Smooth muscle cell of the umbilical artery (primary cell): ENCODE results near the gene FBF1. TPM values are rescaled to one million over a fixed set of nuclear protein-coding genes. Genes with fewer than 3 reads are reported as not detected.

Experiments
- total RNA-seq: library from RNA; depleted of rRNA; stranded (reverse); fragments of >200 nt; gene quantifications from 2 replicates; pipeline ENCODE4 v1.2.3, GENCODE V29; 2014

FBF1 gene, protein sequence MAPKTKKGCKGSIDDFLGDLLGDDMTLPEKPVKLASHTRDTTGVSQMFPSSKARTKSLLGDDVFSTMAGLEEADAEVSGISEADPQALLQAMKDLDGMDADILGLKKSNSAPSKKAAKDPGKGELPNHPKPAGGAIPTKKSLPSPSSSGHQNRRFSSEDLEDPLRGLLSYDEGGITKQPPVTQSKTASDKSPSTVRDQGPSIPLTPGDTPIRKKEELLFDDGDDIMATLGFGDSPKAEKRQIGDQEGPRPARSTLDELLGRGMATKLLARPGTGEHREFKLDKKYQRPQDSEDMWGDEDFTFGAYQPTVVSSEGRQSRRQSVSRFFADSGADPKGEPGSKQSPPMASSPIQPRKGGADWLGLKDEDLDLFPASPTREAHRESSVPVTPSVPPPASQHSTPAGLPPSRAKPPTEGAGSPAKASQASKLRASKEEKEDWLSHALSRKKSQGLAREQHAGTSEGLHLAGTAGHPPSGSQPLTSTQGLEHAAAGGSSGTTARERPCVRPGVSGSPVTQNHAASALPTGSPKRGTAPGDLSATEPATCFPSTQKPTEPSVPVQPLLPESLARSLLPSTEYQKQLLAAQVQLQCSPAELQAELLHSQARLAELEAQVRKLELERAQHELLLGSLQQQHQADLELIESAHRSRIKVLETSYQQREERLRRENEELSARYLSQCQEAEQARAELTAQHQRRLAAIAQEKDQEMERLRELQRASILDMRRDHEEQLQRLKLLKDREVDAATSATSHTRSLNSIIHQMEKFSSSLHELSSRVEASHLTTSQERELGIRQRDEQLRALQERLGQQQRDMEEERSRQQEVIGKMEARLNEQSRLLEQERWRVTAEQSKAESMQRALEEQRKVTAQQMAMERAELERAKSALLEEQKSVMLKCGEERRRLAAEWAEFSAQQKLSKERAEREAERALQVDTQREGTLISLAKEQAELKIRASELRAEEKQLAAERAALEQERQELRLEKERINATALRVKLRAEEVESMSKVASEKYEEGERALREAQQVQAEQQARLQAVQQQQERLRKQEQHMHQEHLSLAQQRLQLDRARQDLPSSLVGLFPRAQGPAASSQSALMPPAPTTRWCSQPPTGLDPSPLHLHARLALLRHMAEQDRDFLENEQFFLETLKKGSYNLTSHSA
- total RNA-seq, result 13.2 and 14.0 TPM in 2 replicates

DNA sequence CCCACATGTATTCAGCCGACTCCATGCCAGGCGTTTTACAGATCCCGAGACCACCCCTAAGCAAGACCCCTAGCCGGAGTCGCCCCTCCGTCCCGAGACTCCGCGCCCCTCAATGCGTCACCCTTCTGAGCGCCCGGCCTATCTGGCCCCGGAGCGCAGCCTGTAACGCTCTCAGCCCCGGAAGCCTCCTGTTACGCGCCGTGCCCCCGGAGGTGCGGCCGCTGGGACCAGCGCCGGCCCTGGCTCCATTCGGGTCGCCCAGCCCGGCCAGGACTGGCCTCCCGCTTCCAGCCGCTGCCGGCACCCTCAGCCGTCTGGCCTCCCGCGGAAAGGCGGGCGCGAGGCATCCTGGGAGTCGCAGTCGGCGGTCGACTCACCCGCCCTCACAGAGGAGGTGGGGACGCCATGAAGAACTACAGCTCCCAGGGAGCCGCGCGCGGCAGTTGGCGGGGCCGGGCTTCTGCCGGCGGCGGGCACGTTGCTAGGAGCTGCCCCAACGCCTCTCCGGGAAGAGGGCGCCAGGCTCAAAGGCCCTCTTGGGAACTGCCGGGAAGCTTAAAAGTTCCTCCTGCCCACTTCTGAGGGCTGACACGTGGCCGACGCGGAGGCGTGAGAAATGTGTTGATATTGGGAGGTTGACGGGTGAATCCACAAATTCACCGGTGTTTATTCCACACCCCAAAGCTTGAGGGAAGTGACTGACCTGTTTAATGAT, at the start of gene FBF1:
TSS of gene FBF1 (minus strand) at position 316 of the 715 bp plus-strand sequence. CDS start 2,893 bp downstream, outside the sequence.

DNA sequence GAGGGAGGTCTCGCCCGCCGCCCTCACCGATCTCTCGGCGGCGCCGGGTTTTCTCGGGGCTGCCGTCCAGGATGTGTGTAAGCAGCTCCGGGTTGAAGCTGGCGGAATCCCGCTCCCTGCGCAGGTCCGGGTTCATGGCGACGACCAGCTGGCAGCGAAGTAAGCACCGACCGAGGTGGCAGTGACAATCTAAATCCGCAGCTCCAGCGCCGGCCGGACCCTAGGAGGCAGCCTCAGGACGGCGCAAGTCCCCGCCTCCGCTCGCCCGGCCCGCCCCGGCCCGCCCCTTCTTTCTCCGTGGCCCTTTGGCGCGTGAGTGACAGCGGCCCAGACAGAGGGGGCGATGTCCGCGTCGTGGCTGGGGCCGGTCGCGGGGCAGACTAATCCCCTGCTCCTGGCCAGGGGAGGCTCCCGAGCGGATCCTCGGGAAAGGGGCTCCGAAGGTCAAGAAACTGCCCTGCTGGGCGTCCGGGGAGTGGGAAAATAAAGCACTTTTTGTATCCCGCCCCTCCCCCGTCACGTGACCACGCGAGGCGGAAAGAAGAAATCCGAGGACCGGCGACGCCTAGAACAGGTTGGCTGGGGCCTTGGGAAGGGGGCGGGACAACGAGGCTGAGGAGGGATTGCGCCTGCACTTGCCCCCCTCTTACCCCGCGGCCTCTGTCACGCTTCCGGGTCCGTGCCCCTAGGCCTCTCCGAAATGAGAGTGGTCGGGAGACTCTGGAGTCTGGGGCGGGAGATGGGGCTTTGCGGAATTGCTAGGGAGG, 38.3 kb upstream of the FBF1 start, which contains the start of the genes ACOX1 and TEN1:
TSS of gene ACOX1 (minus strand) at position 229 of the 767 bp plus-strand sequence. CDS start at position 136, 93 bp downstream.
TSS of gene TEN1 (plus strand) at position 303 of the 767 bp plus-strand sequence. CDS start 6,953 bp downstream, outside the sequence.

DNA sequence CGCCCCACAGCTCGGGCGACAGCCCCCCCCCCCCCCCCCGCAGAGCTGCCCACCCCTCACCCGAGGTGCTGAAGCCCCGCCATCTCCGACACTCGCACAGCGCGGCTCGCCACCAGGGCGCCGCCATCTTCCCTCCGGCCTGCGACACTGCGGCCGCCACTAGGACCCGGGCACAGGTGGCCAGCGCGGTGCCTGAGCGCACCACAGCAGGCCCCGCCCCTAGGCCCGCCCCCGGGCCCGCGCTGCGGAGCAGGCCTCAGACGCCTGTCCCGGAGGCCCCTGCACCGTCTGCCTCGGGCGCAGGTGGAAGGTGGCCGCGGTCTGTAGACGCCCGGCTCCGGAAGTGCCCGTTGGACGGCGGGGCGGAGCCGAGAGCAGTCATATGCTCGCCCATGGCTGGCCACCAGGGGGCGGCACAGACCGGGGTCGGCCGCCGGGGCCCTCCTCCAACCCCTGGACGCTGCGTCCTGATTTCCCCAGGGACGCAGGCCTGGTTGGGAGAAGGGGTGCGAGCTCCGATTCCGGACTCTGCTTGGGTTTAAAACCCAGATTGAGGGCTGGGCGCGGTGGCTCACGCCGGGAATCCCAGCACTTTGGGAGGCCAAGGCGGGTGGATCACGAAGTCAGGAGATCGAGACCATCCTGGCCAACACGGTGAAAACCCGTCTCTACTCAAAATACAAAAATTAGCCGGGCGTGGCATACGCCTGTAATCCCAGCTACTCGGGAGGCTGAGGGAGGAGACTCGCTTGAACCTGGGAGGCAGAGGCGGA, 35.9 kb downstream of the FBF1 start, which contains the start of gene MRPL38:
TSS of gene MRPL38 (minus strand) at position 136 of the 773 bp plus-strand sequence. CDS start at position 127, 9 bp downstream.

DNA sequence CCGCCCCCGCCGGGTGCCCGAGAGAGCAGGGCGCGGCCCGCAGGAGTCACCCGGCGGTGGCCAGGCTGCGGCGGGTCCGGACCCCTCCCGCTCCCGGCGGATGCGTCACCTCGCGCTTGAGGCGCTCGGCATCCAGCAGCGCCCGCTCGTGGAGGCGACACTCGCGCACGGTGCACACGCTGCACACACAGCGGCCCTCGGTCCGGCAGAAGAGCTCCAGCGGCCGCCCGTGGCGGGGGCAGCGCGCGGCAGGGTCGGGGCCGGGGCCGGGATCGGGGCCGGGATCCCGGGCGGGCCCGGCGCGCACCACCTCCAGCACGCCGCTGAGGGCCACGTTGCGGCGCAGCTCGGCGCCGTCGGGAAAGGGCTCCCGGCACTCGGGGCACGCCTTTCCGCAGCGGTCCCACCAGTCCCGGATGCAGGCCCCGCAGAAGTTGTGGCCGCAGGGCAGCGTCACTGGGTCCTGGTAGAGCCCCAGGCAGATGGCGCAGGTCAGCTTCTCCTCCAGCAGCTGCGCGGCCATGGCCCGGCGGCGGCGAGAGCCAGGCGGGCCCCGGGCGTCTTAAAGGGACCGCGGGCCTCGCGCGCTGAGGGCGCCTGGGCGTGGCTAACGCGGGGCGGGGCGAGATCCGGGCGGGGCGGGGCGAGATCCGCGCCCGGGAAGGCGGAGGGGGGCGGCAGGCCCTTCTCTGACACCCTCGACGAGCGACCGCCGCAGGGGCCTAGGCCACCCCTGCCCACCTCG, 44.3 kb downstream of the FBF1 start, which contains the start of gene TRIM65:
TSS of gene TRIM65 (minus strand) at position 537 of the 745 bp plus-strand sequence. CDS start at position 523, 14 bp downstream.

DNA sequence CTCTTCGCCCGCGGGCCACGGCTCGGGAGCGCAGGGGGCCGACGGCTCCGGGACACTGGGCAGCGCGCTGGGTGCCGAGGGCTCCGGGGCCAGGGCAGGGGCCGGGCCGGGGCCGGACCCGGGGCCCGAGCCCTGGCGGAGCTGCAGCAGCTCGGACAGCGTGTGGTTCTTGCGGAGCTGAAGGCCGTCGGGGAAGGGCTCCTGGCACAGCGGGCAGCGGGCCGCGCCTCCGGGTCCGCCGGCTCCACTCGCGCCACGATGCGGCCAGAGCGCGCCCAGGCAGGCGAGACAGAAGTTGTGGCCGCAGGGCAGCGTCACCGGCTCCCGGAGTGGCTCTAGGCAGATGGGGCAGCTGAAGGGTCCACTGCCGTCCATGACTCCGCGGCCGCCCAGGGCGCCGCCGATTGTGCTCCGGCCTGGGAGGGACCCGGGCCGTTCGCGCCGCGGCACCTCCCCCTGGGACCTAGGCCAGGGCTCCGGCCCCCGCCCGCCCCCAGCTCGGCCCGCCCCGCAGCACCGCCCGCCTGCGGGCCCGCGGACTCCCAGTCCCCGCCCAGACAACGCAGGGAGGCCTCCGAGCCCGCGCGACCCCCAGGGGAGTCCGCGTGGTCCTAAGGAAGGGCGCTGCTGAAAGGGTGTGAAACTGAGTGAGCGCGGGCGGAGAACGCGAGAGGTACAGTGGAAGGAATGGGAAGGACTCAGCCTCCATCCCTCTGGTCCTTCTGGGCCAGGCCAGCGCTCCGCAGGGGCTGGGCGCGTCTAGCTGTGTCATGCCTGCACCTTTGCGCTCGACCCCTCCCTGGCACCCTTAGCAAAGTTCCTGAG, 62.5 kb downstream of the FBF1 start, which contains the start of gene TRIM47:
TSS of gene TRIM47 (minus strand) at position 408 of the 825 bp plus-strand sequence. CDS start at position 375, 33 bp downstream.

Other genes starting within 250 kb of the FBF1 start
- gene ITGB4, start 219.6 kb downstream of the FBF1 start, total RNA-seq, result 0.09 and 0.30 TPM in 2 replicates
- 22.2 and 27.9 TPM in 2 replicates for gene GALK1, start 175.8 kb downstream of the FBF1 start, total RNA-seq
- gene UNK, start 156.2 kb downstream of the FBF1 start, total RNA-seq, result 13.1 and 15.9 TPM in 2 replicates
- 0.83 and 2.4 TPM in 2 replicates for gene UNC13D, start 96.6 kb downstream of the FBF1 start, total RNA-seq
- 29.7 and 39.2 TPM in 2 replicates for gene WBP2, start 85.7 kb downstream of the FBF1 start, total RNA-seq
- 3.9 and 6.6 TPM in 2 replicates for gene TRIM47, start 62.5 kb downstream of the FBF1 start, total RNA-seq
- gene TRIM65, start 44.1 kb downstream of the FBF1 start, total RNA-seq, result 19.0 and 19.1 TPM in 2 replicates
- gene MRPL38, start 36.2 kb downstream of the FBF1 start, total RNA-seq, result 31.2 and 37.1 TPM in 2 replicates
- 71.0 and 92.1 TPM in 2 replicates for gene ACOX1, start 38.1 kb upstream of the FBF1 start, total RNA-seq
- 12.6 and 13.7 TPM in 2 replicates for gene TEN1, start 38.2 kb upstream of the FBF1 start, total RNA-seq
- 2.7 and 5.2 TPM in 2 replicates for gene CDK3, start 59.8 kb upstream of the FBF1 start, total RNA-seq
- not detected in 2 replicates for gene EVPL, start 86.3 kb upstream of the FBF1 start, total RNA-seq
- 41.3 and 66.1 TPM in 2 replicates for gene SRP68, start 131.5 kb upstream of the FBF1 start, total RNA-seq
- not detected in 2 replicates for gene GALR2, start 133.7 kb upstream of the FBF1 start, total RNA-seq
- under 0.01 TPM in 1 of 2 replicates, not detected in the other for gene ZACN, start 138.1 kb upstream of the FBF1 start, total RNA-seq
- 89.7 and 107 TPM in 2 replicates for gene EXOC7, start 162.7 kb upstream of the FBF1 start, total RNA-seq
- gene FOXJ1, start 200.2 kb upstream of the FBF1 start, total RNA-seq, result not detected in 2 replicates